Measurements from ENCODE around the gene LYZL2.
"Not testable (repeated sequence)": the region's sequence is repeated elsewhere in the genome, so short reads cannot be mapped to it uniquely, and the experiment has no call there.

LYZL2 gene

DNA sequence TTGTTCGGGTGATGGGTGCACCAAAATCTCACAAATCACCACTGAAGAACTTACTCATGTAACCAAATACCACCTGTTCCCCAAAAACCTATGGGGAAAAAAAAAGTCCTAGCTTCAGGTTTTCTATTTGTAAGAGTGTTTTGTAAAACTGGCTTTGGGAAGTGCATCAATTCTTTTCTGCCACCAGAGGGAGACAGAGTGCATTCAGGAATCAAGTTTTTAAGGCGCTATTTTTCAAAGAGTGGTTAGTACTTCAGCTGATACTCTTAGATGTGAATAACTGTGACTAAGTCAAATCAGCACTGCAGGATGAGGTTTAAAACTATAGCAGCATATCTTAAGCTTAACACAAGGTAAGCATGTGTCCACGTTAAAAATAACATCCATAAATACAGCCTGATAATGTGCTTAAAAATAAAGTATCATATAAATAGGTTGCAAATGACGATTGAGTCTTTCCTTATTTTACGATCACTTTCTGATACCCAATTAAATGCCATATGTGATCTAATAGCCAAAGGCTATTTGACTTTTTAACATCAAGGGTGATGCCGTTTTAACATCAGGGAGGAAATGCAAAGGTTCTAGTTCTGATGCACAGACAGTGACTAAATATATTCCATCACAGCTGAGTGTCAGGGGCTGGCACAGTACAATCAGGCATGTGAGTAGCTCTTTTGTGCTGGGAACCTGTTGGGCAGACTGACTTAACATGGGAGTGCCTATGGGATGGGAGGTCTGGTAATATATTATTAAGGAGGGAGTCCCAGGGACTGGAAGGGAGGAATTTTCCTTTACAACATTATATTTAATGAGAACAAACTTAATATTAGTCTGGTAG, 10.6 kb upstream of the LYZL2 start:
- DNase-seq (ENCODE audit: low read depth), result peak; percentile 0

GRCh38 chr10:30637881-30638467, 8.4 kb upstream of the LYZL2 start:
- DNase-seq (ENCODE audit: low read depth), result no peak

DNA sequence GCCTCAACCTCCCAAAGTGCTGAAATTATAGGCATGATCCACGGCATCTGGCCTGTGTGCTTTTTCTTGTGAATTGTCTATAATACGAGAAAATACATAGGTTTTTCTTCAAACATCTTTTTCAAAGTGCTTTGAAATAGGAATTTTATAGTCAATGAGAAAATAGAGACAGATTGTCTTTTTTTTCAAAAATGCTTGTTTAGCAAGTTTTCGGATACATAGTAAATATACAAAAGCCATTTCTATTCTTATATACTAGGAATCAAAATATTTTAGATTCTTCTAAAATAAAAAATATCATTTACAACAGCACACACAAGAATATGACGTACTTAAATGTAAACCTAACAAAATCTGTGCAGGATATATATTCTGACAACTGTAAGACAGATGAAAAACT, 1.6 kb upstream of the LYZL2 start:
- DNase-seq (ENCODE audit: low read depth), result no peak

- DNase-seq (ENCODE audit: low read depth), result no peak
Measured at GRCh38 chr10:30630571-30630970, 1.0 kb upstream of the LYZL2 start.

DNA sequence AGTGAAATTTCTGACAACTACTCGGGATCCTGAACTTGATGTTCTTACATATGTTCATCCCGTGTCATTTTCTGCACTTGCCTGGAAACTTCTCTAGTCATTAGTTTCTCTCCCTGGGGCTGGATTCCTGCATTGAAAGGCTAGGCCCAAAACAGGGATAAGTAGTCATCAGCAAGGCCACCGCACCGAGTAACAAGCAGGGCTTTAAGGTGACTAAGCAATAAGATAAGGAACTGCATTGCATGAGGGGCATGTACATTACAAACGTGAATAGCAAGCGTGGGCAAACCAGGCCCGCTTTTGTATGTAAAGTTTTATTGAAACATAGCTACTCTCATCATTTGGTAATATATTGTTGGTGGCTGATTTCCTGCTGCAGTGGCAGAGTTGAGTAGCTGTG, 977 bp downstream of the LYZL2 start:
- DNase-seq (ENCODE audit: low read depth), result not testable (repeated sequence)

GRCh38 chr10:30626837-30627236, 2.7 kb downstream of the LYZL2 start:
- DNase-seq (ENCODE audit: low read depth), result not testable (repeated sequence)

GRCh38 chr10:30626196-30626595, 3.4 kb downstream of the LYZL2 start:
- not testable (repeated sequence) for DNase-seq (ENCODE audit: low read depth)

- no peak for DNase-seq (ENCODE audit: low read depth)
Measured at GRCh38 chr10:30625080-30625479, 4.5 kb downstream of the LYZL2 start.

- no peak for DNase-seq (ENCODE audit: low read depth)
Measured at GRCh38 chr10:30619966-30620365, 9.6 kb downstream of the LYZL2 start.

DNA sequence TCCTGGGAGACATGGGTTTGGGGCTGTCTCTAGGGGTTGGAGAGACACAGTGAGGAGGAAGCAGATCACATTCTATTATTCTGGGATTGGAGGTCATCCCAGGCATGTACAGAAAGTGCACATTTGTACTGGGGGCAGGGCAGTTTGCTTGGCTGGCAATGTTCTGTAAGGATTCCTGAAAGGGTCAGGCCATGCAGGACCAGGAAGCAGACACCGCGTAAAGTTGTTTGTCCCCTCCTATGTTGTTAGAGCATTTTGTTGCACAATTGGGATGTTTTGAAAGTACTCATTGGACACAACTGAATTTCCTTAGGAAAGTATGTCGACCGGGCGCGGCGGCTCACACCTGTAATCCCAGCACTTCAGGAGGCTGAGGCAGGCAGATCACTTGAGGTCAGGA, 12.5 kb downstream of the LYZL2 start:
- DNase-seq (ENCODE audit: low read depth), result no peak

DNA sequence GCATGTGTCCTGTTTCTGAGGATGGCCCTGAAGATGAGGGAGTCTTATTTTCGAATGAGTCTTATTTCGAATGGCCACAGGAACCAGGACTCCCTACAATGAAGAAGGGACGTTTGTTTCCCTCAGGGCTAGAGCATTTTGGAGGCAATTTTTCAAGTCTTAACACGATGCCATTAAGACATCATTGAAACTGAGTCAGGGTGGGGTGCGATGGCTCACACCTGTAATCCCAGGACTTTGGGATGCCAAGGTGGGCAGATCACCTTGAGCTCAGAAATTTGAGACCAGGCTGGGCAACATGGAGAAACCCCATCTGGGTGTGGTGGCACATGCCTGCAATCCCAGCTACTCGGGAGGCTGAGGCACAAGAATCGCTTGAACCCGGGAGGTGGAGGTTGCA, 18.5 kb downstream of the LYZL2 start:
- DNase-seq (ENCODE audit: low read depth), result not testable (repeated sequence)

- DNase-seq (ENCODE audit: low read depth), result no peak
Measured at GRCh38 chr10:30607814-30608213, 21.7 kb downstream of the LYZL2 start.

DNA sequence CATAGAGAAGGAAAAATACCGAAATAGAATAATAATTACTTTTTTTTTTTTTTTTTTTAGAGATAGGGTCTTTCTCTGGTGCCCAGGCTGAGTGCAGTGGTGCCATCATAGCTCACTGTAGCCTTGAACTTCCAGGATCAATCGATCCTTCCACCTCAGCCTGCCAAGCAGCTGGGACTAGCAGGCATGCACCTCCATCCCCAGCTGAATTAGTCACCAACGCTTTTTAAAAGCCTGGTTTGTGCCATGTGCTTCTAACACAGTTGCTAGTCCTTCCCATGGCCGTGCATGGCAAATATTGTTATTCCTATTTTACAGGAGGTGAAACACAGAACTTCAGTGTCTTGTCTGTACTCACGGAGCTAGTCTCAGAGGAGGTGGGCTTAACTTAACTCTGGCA, 23.2 kb downstream of the LYZL2 start:
- DNase-seq (ENCODE audit: low read depth), result no peak

DNA sequence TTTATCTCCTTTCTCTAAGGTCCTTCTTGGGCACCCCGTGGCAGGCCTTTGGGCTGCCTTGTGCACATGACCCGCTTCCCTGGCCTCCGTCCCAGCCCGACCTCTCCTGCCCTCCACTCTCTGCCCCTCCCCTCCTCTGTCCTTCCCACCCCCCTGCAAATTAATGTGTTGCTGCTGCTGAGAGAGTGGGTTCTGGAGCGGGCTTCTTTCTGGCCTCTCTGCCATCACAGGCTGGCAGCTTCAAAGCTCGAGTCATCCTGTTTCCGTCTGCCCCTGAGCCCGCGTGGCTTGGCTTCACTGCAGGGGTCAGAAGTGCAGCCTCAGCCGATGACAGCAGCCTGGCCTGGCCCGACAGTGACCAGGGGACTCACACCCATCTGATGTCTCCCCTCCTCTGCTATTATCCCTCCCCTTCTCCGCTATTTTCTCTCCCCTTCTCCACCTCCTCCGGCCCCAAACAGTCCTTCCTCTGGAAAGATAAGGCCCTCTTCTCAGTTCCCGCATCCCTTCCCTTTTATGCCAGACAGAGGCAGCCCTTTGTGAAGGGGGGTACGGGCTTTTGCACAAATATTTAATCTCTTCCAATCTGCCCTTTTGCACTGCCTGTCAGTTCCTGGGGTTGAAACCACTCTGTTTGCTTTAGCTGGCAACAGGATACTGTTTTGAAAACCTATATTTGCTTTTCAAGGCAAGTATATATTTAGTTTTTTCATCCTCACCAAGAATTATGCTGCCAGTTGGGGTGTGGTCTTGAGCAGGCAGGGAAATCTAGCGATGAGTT, 24.0 kb downstream of the LYZL2 start:
- DNase-seq (ENCODE audit: low read depth), result not testable (repeated sequence)

- no peak for DNase-seq (ENCODE audit: low read depth)
Measured at GRCh38 chr10:30603589-30603988, 26.0 kb downstream of the LYZL2 start.

- DNase-seq (ENCODE audit: low read depth), result no peak
Measured at GRCh38 chr10:30602747-30603146, 26.8 kb downstream of the LYZL2 start.

GRCh38 chr10:30600005-30600404, 29.5 kb downstream of the LYZL2 start:
- no peak for DNase-seq (ENCODE audit: low read depth)

- DNase-seq (ENCODE audit: low read depth), result no peak
Measured at GRCh38 chr10:30598105-30598776, 31.3 kb downstream of the LYZL2 start.

DNA sequence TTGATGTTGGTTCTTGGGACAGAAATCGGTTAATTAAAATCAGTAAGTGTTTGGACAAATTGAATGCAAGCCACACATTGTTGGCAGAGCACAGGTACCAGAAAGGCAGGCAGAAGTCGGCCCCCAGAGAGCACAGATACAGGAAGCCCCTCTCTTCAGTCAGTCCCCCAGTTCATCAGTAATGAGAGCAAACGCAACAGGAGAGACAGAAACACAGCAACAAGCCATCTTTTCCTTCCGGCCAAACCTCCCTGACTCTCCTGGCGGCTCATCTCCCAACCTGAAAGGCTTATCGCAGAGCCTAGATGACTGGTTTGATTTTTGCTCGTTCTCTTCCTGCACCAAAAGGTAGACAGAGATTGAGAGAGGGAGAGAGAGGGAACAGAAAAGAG, 32.1 kb downstream of the LYZL2 start:
- DNase-seq (ENCODE audit: low read depth), result not testable (repeated sequence)

DNA sequence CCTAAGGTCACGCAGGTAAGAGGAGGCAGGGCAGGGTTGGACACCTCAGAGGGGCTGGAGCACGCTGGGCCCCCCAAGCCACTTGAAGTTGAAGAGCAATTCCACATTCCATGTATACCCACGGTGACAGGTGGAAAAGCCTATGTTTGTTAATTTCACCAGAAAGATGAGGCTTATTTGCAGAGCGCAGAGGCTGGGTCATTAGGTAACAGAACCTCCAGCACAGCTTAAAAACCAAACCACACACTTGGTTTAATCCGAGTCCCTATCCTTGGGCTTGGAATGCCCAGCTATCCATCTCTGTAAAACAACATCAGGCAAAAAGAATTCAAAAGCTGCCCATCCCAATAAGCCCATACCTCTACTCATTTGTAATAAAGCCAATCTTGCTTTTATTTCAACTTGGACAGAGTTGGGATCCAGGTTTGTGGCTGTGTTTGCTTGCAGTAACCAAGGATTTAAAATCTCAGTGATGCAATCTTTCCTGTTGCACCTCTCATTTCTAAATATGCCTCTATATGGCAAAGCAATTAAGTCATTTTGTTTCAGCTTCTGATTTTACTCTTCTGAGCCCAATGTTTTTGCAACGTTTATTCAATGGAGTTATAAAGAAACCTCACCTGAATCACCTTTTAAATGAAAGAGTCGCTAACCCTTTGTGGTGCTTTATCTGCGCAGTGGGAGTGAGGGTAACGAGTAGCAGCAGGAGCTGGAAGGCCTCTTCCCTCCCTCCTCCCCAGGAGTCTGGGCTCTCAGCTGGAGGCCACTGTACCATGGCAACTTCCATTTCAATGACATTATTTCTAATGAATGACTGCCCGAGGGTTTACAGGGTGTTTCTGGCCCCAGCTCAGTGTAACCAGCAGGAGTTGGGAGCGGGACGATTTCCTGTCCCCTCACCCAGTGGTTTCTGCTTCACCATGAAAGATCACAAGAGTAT, 32.8 kb downstream of the LYZL2 start:
- DNase-seq (ENCODE audit: low read depth), result not testable (repeated sequence)

GRCh38 chr10:30596013-30596412, 33.5 kb downstream of the LYZL2 start:
- no peak for DNase-seq (ENCODE audit: low read depth)
